ENCODE measurements around the gene SINHCAF. TPM values are rescaled to one million over a fixed set of nuclear protein-coding genes. Genes with fewer than 3 reads are reported as not detected.
"Not testable (repeated sequence)": the region's sequence is repeated elsewhere in the genome, so short reads cannot be mapped to it uniquely, and the experiment has no call there.

Gene SINHCAF
- 22.7 and 24.6 TPM in 2 replicates for total RNA-seq
- polyA plus RNA-seq (2012): 3.6 TPM

GRCh38 chr12:31325877-31326631 is at the start of gene SINHCAF:
Gene SINHCAF (minus strand): TSS chr12:31326150. CDS start chr12:31298204, 27,946 bp downstream.
- peak; percentile 99 for DNase-seq (ENCODE audit: low read depth)

GRCh38 chr12:31375422-31375821 is 49.5 kb upstream of the SINHCAF start:
- not testable (repeated sequence) for DNase-seq (ENCODE audit: low read depth)

- DNase-seq (ENCODE audit: low read depth): no peak
Observed at GRCh38 chr12:31371256-31371620, 45.3 kb upstream of the SINHCAF start.

- no peak for DNase-seq (ENCODE audit: low read depth)
Observed at GRCh38 chr12:31370531-31371255, 44.7 kb upstream of the SINHCAF start.

- peak; percentile 45 for DNase-seq (ENCODE audit: low read depth)
Observed at GRCh38 chr12:31369712-31370521, 44.0 kb upstream of the SINHCAF start.

- DNase-seq (ENCODE audit: low read depth): no peak
Observed at GRCh38 chr12:31368666-31369361, 42.9 kb upstream of the SINHCAF start.

- DNase-seq (ENCODE audit: low read depth): no peak
Observed at GRCh38 chr12:31366104-31366621, 40.2 kb upstream of the SINHCAF start.

GRCh38 chr12:31363831-31364230 is 37.9 kb upstream of the SINHCAF start:
- DNase-seq (ENCODE audit: low read depth): no peak

- no peak for DNase-seq (ENCODE audit: low read depth)
Observed at GRCh38 chr12:31363416-31363809, 37.5 kb upstream of the SINHCAF start.

- no peak for DNase-seq (ENCODE audit: low read depth)
Observed at GRCh38 chr12:31362759-31363415, 36.9 kb upstream of the SINHCAF start.

GRCh38 chr12:31362115-31362758 is 36.3 kb upstream of the SINHCAF start:
- no peak for DNase-seq (ENCODE audit: low read depth)

- DNase-seq (ENCODE audit: low read depth): no peak
Observed at GRCh38 chr12:31361730-31362114, 35.8 kb upstream of the SINHCAF start.

- no peak for DNase-seq (ENCODE audit: low read depth)
Observed at GRCh38 chr12:31355747-31356107, 29.8 kb upstream of the SINHCAF start.

- no peak for DNase-seq (ENCODE audit: low read depth)
Observed at GRCh38 chr12:31353750-31354708, 28.1 kb upstream of the SINHCAF start.

- DNase-seq (ENCODE audit: low read depth): no peak
Observed at GRCh38 chr12:31346267-31346666, 20.3 kb upstream of the SINHCAF start.

GRCh38 chr12:31343139-31343538 is 17.2 kb upstream of the SINHCAF start:
- no peak for DNase-seq (ENCODE audit: low read depth)

GRCh38 chr12:31342286-31342685 is 16.3 kb upstream of the SINHCAF start:
- DNase-seq (ENCODE audit: low read depth): no peak

- no peak for DNase-seq (ENCODE audit: low read depth)
Observed at GRCh38 chr12:31339831-31340622, 14.1 kb upstream of the SINHCAF start.

Measured in myocyte (in vitro differentiated cells).